Right lung (tissue), 5 donors: Measurements from ENCODE around the gene OLFML2A. TPM values are rescaled to one million over a fixed set of nuclear protein-coding genes. Genes with fewer than 3 reads are reported as not detected.

Experiments
- DNase-seq, 2 donors: peaks; one replicate each; pipeline ENCODE4 v3.0.0-alpha.2; 2013
- polyA plus RNA-seq, 5 donors: library from polyadenylated mRNA; unstranded; fragments of 120-200 nt; gene quantifications; one replicate each; pipeline versions ENCODE4 v1.2.1 to v1.2.3, GENCODE V29; 2013; ENCODE audit warnings: inconsistent platforms in 1 of 5, low replicate concordance in 1 of 5; ENCODE audit not compliant: insufficient read length in 5 of 5, insufficient read depth in 1 of 5

OLFML2A gene
- polyA plus RNA-seq, 5 donors, result 27.9 to 72.1 (median 41.4) TPM

GRCh38 chr9:124774129-124774978 lies 2.6 kb upstream of the OLFML2A start:
- peak; percentile 66 to 82 for DNase-seq

GRCh38 chr9:124776618-124776953 lies 347 bp upstream of the OLFML2A start:
- no peak for DNase-seq

- no peak for DNase-seq
Measured at GRCh38 chr9:124778575-124779367, 1.8 kb downstream of the OLFML2A start.

- peak in 1 of 2 donors; percentile 82 for DNase-seq
Measured at GRCh38 chr9:124779368-124780059, 2.6 kb downstream of the OLFML2A start.

- no peak for DNase-seq
Measured at GRCh38 chr9:124780060-124780756, 3.3 kb downstream of the OLFML2A start.

GRCh38 chr9:124780757-124781151 lies 3.8 kb downstream of the OLFML2A start:
- DNase-seq, result no peak

GRCh38 chr9:124781967-124782660 lies 5.2 kb downstream of the OLFML2A start:
- no peak for DNase-seq

- no peak for DNase-seq
Measured at GRCh38 chr9:124782661-124783574, 6.0 kb downstream of the OLFML2A start.

- no peak for DNase-seq
Measured at GRCh38 chr9:124783830-124784229, 6.9 kb downstream of the OLFML2A start.

GRCh38 chr9:124784509-124784908 lies 7.6 kb downstream of the OLFML2A start:
- DNase-seq, result no peak

- DNase-seq, result no peak
Measured at GRCh38 chr9:124786881-124787573, 10.1 kb downstream of the OLFML2A start.

GRCh38 chr9:124788542-124789217 lies 11.7 kb downstream of the OLFML2A start:
- no peak for DNase-seq

- no peak for DNase-seq
Measured at GRCh38 chr9:124789531-124789930, 12.6 kb downstream of the OLFML2A start.

- DNase-seq, result no peak
Measured at GRCh38 chr9:124790301-124790700, 13.4 kb downstream of the OLFML2A start.

GRCh38 chr9:124790801-124791505 lies 14.0 kb downstream of the OLFML2A start:
- DNase-seq, result no peak

GRCh38 chr9:124792257-124793014 lies 15.5 kb downstream of the OLFML2A start:
- DNase-seq, result no peak

GRCh38 chr9:124793015-124793541 lies 16.1 kb downstream of the OLFML2A start:
- peak; percentile 69 to 71 for DNase-seq
